HepG2 (cell line): ENCODE data around the gene PPDPF. TPM values are rescaled to one million over a fixed set of nuclear protein-coding genes. Genes with fewer than 3 reads are reported as not detected.

Experiments
- ARID3A ChIP-seq: IDR thresholded peaks from 2 replicates; pipeline ENCODE4 v1.6.1; 2012; ENCODE audit warnings: low read depth, low read length, improper control_type of control experiment
- MEIS1 ChIP-seq: sonication (generic); formaldehyde crosslinking; IDR thresholded peaks from 2 replicates; pipeline ENCODE4 v1.9.0; 2021; ENCODE audit warnings: mild to moderate bottlenecking, missing genetic modification reagents, moderate library complexity, borderline replicate concordance
- NKX3-1 ChIP-seq: sonication (generic); formaldehyde crosslinking; IDR thresholded peaks from 2 replicates; pipeline ENCODE4 v1.5.0; 2020; ENCODE audit warnings: missing genetic modification reagents
- PCBP1 ChIP-seq: fragments of 200-400 bp; formaldehyde crosslinking; IDR thresholded peaks from 2 replicates; pipeline ENCODE4 v1.6.1; 2017; ENCODE audit warnings: mild to moderate bottlenecking, low read depth, low read length, borderline replicate concordance
- POLR2AphosphoS5 ChIP-seq: IDR thresholded peaks from 2 replicates; pipeline ENCODE4 v1.6.1; 2012; ENCODE audit warnings: low read depth, low read length
- SIN3B ChIP-seq: fragments of 150-350 bp; IDR thresholded peaks from 2 replicates; pipeline ENCODE4 v1.6.1; 2014; ENCODE audit warnings: low read length
- SP1 ChIP-seq, 2 experiments: fragments of 450-650 bp in 1 of 2; sonication (generic) in 1 of 2; formaldehyde crosslinking in 1 of 2; IDR thresholded peaks; 2 replicates each; pipeline versions ENCODE4 v1.4.0 to v1.6.1; 2016 to 2020; ENCODE audit warnings: missing genetic modification reagents in 1 of 2
- USF2 ChIP-seq, 2 experiments: sonication (generic) in 1 of 2; formaldehyde crosslinking in 1 of 2; IDR thresholded peaks; 2 replicates each; pipeline versions ENCODE4 v1.5.1 to v1.6.1; 2011 to 2020; ENCODE audit warnings: borderline replicate concordance in 1 of 2, low read depth in 1 of 2, low read length in 1 of 2, mild to moderate bottlenecking in 1 of 2, missing genetic modification reagents in 1 of 2, moderate library complexity in 1 of 2
- ZFP62 ChIP-seq: sonication (generic); formaldehyde crosslinking; IDR thresholded peaks from 2 replicates; pipeline ENCODE4 v1.4.0; 2020; ENCODE audit warnings: missing genetic modification reagents
- ZNF609 ChIP-seq: sonication (generic); formaldehyde crosslinking; IDR thresholded peaks from 2 replicates; pipeline ENCODE4 v1.4.0; 2020; ENCODE audit warnings: mild to moderate bottlenecking, missing genetic modification reagents, borderline replicate concordance
- polyA plus RNA-seq, 8 experiments: library from polyadenylated mRNA; depleted of rRNA in 3 of 8; stranded (reverse) in 7 of 8; unstranded in 1 of 8; fragments of >200 nt; fragmentation: Illumina TruSeq in 4 of 8; extraction: Trizol in 4 of 8; gene quantifications; 2 replicates each; pipeline versions ENCODE4 v1.2.1 to v1.2.3, GENCODE V29; 2011 to 2016; ENCODE audit warnings: low read depth in 4 of 8, missing spikeins in 1 of 8, mixed read lengths in 1 of 8; ENCODE audit not compliant: insufficient read depth in 1 of 8
- total RNA-seq, 5 experiments: library from RNA; depleted of rRNA; stranded (reverse); fragments of >200 nt; fragmentation: Illumina TruSeq; extraction: Trizol; gene quantifications; 2 replicates each; pipeline ENCODE4 v1.2.3, GENCODE V29; 2016; ENCODE audit warnings: low read depth in 1 of 5
- TF ChIP-seq, protein P1 (sequence below): sonication (generic); formaldehyde crosslinking; IDR thresholded peaks from 2 replicates; pipeline ENCODE4 v1.4.0; 2020; ENCODE audit warnings: mild to moderate bottlenecking, missing genetic modification reagents
- TF ChIP-seq, protein P2 (sequence below): sonication (generic); formaldehyde crosslinking; IDR thresholded peaks from 2 replicates; pipeline ENCODE4 v1.4.0; 2020; ENCODE audit warnings: missing genetic modification reagents

The PPDPF gene
- total and polyA plus RNA-seq, 2 of the 13 experiments (the other 11 are each of a cell fraction or from before 2014, with no cell fraction given): 1.8 to 7.0 TPM

DNA sequence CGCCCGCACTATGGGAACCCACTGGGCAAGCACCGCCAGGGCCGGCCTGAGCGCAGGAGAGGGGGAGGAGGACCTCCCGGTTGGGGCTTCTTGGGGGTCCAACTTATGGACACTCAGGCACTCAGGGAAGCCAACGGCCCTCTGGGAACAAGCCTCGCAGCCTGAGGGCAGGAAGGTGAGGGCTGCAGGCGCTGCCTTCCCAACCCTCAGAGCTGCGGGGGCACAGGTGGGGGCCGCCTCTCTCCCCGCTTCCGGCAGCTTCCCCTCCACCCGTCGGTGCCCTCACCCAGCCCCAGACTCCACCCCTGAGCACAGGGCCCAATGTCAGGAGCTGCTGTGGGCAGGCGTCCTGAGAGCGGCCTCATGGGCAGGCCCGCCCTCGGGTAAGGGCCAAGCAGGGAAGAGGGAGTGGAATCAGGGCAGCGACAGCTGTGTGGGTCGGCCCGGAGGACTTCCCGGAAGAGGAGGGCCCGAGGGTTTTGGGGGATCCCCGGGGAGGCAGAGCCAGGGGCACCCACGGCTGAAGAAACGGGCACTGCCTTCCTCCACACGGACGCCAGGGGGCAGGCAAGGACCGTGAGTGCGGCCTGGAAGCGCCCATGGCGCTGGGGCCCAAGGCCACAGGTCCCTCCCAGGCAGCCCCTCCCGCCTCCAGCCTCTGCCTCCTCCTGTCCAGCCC lies 17.1 kb downstream of the PPDPF start (continued):
- 0 out of 2 replicates have a peak, but pooled peaks have one; percentile 4 for TF ChIP-seq USF2 (IDR thresholded peaks at IDR 0.05; ENCODE audit: low read depth, low read length)
- no peak for TF ChIP-seq USF2 (CRISPR knock-in tag; IDR thresholded peaks at IDR 0.05; ENCODE audit: borderline replicate concordance)
- TF ChIP-seq ARID3A: 0 out of 2 replicates have a peak, but pooled peaks have one; percentile 26
- no peak for TF ChIP-seq ZFP62
- TF ChIP-seq NKX3-1: 0 out of 2 replicates have a peak, but pooled peaks have one; percentile 46
- TF ChIP-seq MEIS1: peak; percentile 91; the same call in 1 of the 2 replicates
- peak; percentile 72 for TF ChIP-seq PCBP1
- TF ChIP-seq, protein P1, sequence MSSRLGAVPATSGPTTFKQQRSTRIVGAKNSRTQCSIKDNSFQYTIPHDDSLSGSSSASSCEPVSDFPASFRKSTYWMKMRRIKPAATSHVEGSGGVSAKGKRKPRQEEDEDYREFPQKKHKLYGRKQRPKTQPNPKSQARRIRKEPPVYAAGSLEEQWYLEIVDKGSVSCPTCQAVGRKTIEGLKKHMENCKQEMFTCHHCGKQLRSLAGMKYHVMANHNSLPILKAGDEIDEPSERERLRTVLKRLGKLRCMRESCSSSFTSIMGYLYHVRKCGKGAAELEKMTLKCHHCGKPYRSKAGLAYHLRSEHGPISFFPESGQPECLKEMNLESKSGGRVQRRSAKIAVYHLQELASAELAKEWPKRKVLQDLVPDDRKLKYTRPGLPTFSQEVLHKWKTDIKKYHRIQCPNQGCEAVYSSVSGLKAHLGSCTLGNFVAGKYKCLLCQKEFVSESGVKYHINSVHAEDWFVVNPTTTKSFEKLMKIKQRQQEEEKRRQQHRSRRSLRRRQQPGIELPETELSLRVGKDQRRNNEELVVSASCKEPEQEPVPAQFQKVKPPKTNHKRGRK: no peak
- peak; percentile 25; the same call in 1 of the 2 replicates for TF ChIP-seq ZNF609 (CRISPR knock-in tag)
- peak; percentile 33; the same call in 1 of the 2 replicates for TF ChIP-seq POLR2AphosphoS5
- no peak for TF ChIP-seq SP1 (IDR thresholded peaks at IDR 0.05)
- peak; percentile 80; the same call in 1 of the 2 replicates for TF ChIP-seq SP1 (CRISPR knock-in tag; IDR thresholded peaks at IDR 0.05)
- TF ChIP-seq SIN3B: peak; percentile 80
- TF ChIP-seq, protein P2, sequence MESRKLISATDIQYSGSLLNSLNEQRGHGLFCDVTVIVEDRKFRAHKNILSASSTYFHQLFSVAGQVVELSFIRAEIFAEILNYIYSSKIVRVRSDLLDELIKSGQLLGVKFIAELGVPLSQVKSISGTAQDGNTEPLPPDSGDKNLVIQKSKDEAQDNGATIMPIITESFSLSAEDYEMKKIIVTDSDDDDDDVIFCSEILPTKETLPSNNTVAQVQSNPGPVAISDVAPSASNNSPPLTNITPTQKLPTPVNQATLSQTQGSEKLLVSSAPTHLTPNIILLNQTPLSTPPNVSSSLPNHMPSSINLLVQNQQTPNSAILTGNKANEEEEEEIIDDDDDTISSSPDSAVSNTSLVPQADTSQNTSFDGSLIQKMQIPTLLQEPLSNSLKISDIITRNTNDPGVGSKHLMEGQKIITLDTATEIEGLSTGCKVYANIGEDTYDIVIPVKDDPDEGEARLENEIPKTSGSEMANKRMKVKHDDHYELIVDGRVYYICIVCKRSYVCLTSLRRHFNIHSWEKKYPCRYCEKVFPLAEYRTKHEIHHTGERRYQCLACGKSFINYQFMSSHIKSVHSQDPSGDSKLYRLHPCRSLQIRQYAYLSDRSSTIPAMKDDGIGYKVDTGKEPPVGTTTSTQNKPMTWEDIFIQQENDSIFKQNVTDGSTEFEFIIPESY (CRISPR knock-in tag): peak; percentile 88
